HepG2 (cell line): Measurements from ENCODE around the gene SNX11.

ENCODE experiments used
- ATF3 ChIP-seq: sonication (generic); formaldehyde crosslinking; IDR thresholded peaks from 2 replicates; pipeline ENCODE4 v1.4.0; 2020; ENCODE audit warnings: missing genetic modification reagents
- NFRKB ChIP-seq: fragments of 450-650 bp; IDR thresholded peaks from 2 replicates; pipeline ENCODE4 v1.6.1; 2017
- ZNF446 ChIP-seq: sonication (generic); formaldehyde crosslinking; IDR thresholded peaks from 2 replicates; pipeline ENCODE4 v1.5.0; 2020; ENCODE audit warnings: mild to moderate bottlenecking, missing genetic modification reagents
- TF ChIP-seq, protein P1 (sequence below): sonication (generic); formaldehyde crosslinking; IDR thresholded peaks from 2 replicates; pipeline ENCODE4 v1.4.0; 2020; ENCODE audit warnings: missing genetic modification reagents, mild to moderate bottlenecking, borderline replicate concordance

- TF ChIP-seq, protein P1, sequence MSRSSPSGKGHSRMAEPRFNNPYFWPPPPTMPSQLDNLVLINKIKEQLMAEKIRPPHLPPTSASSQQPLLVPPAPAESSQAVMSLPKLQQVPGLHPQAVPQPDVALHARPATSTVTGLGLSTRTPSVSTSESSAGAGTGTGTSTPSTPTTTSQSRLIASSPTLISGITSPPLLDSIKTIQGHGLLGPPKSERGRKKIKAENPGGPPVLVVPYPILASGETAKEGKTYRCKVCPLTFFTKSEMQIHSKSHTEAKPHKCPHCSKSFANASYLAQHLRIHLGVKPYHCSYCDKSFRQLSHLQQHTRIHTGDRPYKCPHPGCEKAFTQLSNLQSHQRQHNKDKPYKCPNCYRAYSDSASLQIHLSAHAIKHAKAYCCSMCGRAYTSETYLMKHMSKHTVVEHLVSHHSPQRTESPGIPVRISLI (CRISPR knock-in tag), result no peak
- TF ChIP-seq NFRKB, result no peak
- TF ChIP-seq ZNF446, result no peak
- no peak for TF ChIP-seq ATF3 (CRISPR knock-in tag)
Observed at GRCh38 chr17:48127371-48128051, 19.9 kb downstream of the SNX11 start.
